ENCODE measurements around the gene PARVA. TPM values are rescaled to one million over a fixed set of nuclear protein-coding genes. Genes with fewer than 3 reads are reported as not detected.

Gene PARVA
- total and polyA plus RNA-seq, 2 of the 8 experiments (the other 6 are each of a cell fraction or from before 2014, with no cell fraction given): 3.1 to 13.5 TPM

GRCh38 chr11:12531681-12532080 lies 154.3 kb downstream of the PARVA start:
- Histone ChIP-seq H2BK12ac (ENCODE audit: low read depth, low read length) (no peak overlapping the region), H3K4me1 (replicated peaks in 1 of 4; ENCODE audit: control insufficient read depth in 3 of 4, insufficient read depth in 4 of 4, low read length in 3 of 4) (no peaks in the 10 kb centered on the region), H3K4ac (replicated peaks; ENCODE audit: insufficient read length, low read depth, low read length) (no peak overlapping the region), H3K14ac (ENCODE audit: insufficient read length) (no peak overlapping the region), H4K5ac (ENCODE audit: insufficient read length, low read depth, low read length) (no peak overlapping the region), H3K79me1 (ENCODE audit: low read depth, low read length) (no peaks in the 10 kb centered on the region), H3K56ac (replicated peaks; ENCODE audit: insufficient read length, low read depth, low read length) (no peak overlapping the region), H3K27ac (ENCODE audit: low read depth, low read length) (no peak overlapping the region), H4K91ac (replicated peaks; ENCODE audit: insufficient read length, low read length) (no peak overlapping the region), H3K23ac (ENCODE audit: insufficient read length) (no peak overlapping the region), H4K20me1 (replicated peaks in 1 of 2; ENCODE audit: control insufficient read depth in 1 of 2, insufficient read depth in 2 of 2, low read length in 2 of 2) (no peaks in the 10 kb centered on the region), H2BK120ac (replicated peaks; ENCODE audit: low read depth, low read length) (no peak overlapping the region), H2BK5ac (ENCODE audit: low read depth, low read length) (no peak overlapping the region), H3K9ac (replicated peaks in 1 of 4; ENCODE audit: extremely low read depth in 1 of 4, low read depth in 3 of 4, low read length in 3 of 4) (no peak overlapping the region), H3K23me2 (ENCODE audit: low read depth, low read length) (no peaks in the 10 kb centered on the region), H3K4me2 (ENCODE audit: insufficient read depth in 1 of 2, low read depth in 2 of 2, low read length in 2 of 2) (no peak overlapping the region), H3K79me2 (ENCODE audit: control insufficient read depth in 1 of 2, insufficient read depth in 2 of 2, low read length in 2 of 2) (no peaks in the 10 kb centered on the region), H2BK20ac (ENCODE audit: low read length) (no peak overlapping the region), H3K9me3 (ENCODE audit: insufficient read depth in 2 of 2, low read depth in 1 of 2, low read length in 1 of 2) (no peaks in the 10 kb centered on the region), H3K18ac (ENCODE audit: extremely low read depth, low read length) (no peak overlapping the region), H3K27me3 (replicated peaks in 1 of 4; ENCODE audit: control insufficient read depth in 3 of 4, extremely low read depth in 1 of 4, insufficient read depth in 3 of 4, low read length in 3 of 4) (no peaks in the 10 kb centered on the region), H3K36me3 (ENCODE audit: control insufficient read depth in 2 of 4, insufficient read depth in 4 of 4, low read length in 3 of 4) (no peaks in the 10 kb centered on the region), H2BK15ac (ENCODE audit: low read length) (no peak overlapping the region), H3K4me3 (ENCODE audit: extremely low read depth in 1 of 4, insufficient read depth in 2 of 4, low read depth in 3 of 4, low read length in 4 of 4) (no peak overlapping the region), H2AK5ac (ENCODE audit: low read depth, low read length) (no peak overlapping the region), H2AFZ (ENCODE audit: low read length) (no peak overlapping the region), H4K8ac (ENCODE audit: extremely low read depth, insufficient read depth, low read length) (no peak overlapping the region)
- no peak for DNase-seq (ENCODE audit: low read depth in 1 of 2, low spot score in 2 of 2)
- no peak for FAIRE-seq
- ChIA-PET CTCF (ENCODE audit: partially characterized antibody) (interaction anchor here (0.6 to 1.2 kb wide), 3 partner anchors 13 to 1225 kb away, joined by 3 to 4 read pairs (median 3); no protein-coding TSS in a partner anchor), POLR2A (ENCODE audit: partially characterized antibody) (no interaction called here)
- WGBS, 2 experiments (ENCODE audit: extremely low coverage in 1 of 2, insufficient coverage in 1 of 2, insufficient read length in 1 of 2, insufficient replicate concordance in 2 of 2, low coverage in 1 of 2, low lambda C conversion rate in 2 of 2, missing lambda C conversion rate in 1 of 2): 90% methylated on average over 3 of the region's 3 CpGs; no CpG with 5 or more reads in 1 of the 2 experiments
- no peak for TF ChIP-seq CHD2 (IDR thresholded peaks at IDR 0.05; ENCODE audit: low read length)
- no peak for TF ChIP-seq SIRT6 (IDR thresholded peaks at IDR 0.05; ENCODE audit: low read length)
- no peak for TF ChIP-seq ATF3 (IDR thresholded peaks at IDR 0.05; ENCODE audit: insufficient read depth, low read depth, low read length)
- TF ChIP-seq HDAC6 (IDR thresholded peaks at IDR 0.05; ENCODE audit: low read depth, low read length): no peak

All from H1 (cell line).